Pons (tissue), 1 donor: Measurements from ENCODE around the gene MAGI3.

Experiments
- DNase-seq: peaks from one replicate; pipeline ENCODE4 v3.0.0-alpha.2; 2016; ENCODE audit warnings: low spot score

MAGI3 gene

DNA sequence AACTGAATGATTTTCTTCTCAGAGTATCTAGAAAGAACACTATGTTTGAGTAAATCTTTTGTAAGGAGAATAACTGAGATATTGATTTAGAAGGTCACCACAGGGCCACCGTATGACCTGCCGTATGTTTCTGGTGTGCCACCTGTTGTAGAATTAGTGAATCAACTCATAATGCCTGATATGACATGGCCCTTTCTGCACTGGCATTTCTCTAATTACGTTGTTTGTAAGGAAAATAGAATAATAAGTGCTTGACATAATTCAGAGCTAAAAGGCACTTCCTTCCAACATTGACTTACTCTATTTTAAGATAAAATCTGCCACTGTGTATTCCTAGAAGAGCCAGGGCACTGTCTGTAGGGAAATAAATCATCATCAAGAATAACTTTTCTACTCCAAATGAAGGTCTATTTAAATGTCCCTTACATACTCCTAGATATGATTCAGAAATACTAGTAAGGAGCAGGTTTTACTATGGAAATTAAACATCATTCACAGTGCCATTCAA lies 267.3 kb downstream of the MAGI3 start:
- peak; percentile 14 for DNase-seq

DNA sequence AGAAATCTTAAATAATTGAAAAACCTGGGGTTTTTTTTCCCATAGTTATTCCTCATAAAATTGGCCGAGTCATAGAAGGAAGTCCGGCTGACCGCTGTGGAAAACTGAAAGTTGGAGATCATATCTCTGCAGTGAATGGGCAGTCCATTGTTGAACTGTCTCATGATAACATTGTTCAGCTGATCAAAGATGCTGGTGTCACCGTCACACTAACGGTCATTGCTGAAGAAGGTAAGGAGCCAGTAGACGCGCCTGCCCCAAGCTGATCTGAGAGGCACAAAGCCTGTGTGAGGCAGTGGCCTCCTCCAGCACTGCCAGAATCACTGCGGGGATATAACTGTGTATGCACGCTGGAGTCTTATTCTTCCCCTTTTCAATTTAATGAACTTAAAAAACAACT lies 268.7 kb downstream of the MAGI3 start:
- DNase-seq = peak; percentile 24

DNA sequence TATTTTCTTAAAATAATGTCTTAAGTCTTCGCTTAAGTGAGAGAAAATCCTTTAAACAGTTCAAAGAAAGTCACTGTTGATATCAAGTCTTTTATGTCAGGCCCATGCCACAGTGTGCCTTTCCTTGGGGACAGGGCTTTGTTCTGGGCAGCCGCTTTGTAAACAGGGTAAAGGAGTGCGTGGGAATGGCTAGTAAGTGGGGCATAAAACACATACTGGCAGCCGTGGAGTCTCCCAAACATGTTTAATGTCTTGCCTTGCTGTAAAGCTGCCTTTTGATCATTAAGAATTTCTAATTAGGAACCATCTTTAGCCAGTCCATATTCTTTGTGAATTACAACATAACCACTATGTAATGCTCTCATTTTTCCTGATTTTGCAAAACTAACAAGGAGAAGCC lies 269.2 kb downstream of the MAGI3 start:
- DNase-seq = peak; percentile 26

DNA sequence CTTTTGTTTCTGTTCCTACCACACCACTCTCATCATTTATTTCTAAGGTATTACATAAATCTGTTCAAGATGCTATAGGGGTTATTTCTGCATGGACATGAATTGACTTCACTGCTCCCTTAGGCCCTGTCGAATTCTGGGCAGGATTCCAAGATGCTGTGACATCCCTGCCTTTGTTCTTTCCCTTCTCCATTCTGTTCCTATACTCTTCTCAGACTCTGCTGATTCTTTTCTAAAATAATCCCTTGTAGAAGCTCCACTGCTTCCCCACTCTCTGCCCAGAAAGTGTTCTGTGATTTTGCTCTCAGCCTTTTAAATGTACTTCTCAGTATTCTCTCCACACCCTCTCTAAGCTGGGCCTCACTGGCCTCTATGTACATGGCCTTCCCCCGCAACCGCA lies 269.8 kb downstream of the MAGI3 start:
- DNase-seq = peak; percentile 79

DNA sequence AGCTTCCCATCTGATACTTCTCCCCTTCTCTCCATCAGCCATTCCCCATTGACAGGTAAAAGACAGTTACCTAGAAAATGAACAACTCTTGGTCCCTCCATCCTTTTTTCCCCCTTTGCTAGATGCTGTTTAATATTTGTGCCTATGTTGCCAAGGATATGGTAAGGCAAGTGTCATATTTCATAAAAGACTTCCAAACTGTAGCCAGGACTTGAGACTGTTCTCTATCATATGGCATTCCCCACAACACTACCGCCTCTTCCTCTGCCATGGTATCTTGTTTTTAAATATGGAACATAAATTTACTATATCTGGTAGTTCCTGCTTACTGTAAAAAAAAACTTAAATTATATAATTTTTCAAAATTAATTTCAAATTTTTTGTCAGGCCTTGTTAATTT lies 271.8 kb downstream of the MAGI3 start:
- no peak for DNase-seq

DNA sequence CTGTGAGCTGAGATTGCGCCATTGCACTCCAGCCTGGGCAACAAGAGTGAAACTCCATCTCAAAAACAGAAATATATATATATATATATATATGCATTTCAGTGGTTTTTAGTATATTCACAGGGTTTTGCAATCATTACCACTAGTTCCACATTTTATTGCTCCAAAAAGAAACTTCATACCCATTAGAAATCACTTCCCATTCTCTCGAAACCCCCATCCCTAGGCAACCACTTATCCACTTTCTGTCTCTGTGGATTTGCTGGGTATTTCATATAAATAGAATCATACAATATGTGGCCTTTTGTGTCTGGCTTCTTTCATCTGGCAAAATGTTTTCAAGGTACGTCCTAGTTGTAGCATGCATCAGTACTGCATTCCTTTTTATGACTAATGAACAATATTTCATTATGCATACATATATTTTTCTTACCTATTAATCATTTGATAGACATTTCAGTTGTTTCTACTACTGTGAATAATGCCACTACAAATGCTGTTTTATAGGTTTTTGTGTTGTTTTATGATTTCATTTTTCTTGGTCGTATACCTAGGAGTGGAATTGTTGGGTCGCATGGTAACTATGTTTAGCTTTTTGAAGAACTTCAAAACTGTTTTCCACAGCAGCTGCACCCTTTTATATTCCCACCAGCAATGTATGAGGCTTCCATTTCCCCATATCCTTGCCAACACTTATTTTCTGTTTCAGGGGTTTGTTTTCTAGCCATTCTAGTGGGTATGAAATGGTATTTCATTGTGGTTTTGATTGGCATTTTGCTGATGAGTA lies 273.0 kb downstream of the MAGI3 start:
- DNase-seq = no peak

DNA sequence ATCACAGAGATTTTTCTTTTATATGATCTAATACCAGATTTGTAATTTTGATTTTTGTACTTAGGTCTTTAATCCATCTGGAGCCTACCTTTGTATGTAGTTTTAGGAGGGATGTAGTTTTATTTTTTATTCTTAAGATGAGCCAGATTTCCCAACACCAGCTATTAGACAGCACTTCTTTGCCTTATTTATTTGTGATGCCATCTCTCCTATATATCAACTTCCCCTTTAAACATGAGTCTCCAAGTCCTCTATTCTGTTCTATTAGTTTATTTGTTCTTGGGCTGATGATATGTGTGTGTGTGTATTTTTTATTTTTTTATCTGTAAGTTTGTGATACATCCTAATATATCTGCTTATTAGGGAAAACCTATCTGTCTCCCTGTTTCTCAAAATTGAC lies 274.8 kb downstream of the MAGI3 start:
- DNase-seq = no peak

DNA sequence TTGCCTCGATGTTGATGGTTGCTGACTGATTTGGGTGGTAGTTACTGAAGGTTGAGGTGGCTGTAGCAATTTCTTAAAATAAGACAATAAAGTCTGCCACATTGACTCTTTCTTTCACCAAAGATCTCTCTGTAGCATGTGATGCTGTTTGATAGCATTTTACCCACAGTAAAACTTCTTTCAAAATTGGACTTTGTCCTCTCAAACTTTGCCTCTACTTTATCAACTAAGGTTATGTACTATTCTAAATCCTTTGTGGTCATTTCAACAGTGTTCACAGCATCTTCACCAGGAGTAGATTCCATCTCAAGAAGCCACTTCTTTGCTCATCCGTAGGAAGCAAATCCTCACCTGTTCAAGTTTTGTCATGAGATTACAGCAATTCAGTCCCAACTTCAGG lies 275.8 kb downstream of the MAGI3 start:
- no peak for DNase-seq

DNA sequence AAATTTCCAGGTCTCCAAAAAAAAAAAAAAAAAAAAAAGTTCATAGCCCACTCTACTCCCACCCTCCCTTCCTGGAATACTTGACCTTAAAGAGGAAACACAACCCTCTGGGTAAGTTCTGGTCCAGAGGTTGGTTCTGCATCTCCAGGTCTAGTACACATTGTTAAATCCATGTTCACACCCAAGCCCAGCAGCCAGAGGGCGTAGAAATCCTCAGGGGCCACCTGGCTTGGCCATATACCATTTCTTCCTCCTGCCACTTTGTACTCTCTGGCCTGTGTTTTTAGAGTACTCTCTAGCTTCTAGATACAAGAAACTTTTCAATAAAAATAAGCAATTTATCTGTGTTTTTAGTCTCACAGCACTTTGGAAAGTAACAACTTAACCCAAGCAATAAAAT lies 279.7 kb downstream of the MAGI3 start:
- DNase-seq = no peak

DNA sequence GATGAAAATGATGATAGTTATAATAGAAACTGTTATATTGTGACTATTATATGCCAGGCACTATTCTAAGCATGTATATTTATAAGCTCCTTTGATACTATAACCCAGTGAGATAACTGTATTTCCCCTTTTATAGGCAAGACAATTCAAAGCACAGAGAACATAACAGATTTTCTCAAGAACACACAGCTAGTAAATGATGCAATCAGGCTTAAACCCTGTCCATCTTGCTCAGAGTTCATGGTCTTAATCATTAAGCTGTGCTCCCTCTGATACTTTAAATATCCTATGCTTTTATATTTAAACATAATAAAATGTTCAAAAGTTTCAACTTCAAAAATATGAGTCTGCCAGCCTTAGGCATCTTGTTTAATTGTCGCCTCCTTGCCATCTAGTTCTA lies 280.3 kb downstream of the MAGI3 start:
- no peak for DNase-seq

DNA sequence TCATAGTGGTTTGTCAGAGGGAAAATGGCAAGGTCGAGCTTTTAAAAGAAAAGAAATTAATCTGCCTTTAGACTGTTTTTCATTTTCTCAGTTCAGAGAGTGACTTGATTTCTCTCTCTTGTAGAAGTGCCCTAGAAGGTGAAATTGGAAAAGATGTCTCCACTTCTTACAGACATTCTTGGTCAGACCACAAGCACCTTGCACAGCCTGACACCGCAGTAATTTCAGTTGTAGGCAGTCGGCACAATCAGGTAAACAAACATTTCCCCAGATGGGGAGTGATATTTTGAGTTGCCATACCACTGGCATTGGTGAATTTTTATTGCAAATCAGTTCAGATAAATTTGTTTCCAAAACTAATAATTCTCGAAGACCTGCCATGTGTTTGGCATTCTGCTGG lies 282.2 kb downstream of the MAGI3 start:
- no peak for DNase-seq

DNA sequence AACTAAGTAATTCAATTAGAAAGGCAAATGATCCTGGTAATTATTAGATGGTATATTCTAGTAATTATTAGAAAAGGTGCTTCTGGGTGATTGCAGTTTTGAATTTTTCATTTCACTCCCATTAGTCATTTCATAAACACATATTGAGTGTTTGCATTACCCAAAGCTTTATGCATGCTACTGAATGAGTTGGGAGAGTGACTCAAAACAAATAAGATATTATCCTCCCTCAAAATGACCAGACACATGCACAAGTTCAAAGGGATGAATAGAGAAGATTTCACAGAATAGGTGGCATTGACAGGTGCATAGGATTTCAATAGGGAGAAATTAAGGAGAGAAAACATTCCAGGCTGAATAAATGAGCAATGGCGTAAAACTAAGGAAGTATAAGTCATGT lies 284.3 kb downstream of the MAGI3 start:
- DNase-seq = no peak

DNA sequence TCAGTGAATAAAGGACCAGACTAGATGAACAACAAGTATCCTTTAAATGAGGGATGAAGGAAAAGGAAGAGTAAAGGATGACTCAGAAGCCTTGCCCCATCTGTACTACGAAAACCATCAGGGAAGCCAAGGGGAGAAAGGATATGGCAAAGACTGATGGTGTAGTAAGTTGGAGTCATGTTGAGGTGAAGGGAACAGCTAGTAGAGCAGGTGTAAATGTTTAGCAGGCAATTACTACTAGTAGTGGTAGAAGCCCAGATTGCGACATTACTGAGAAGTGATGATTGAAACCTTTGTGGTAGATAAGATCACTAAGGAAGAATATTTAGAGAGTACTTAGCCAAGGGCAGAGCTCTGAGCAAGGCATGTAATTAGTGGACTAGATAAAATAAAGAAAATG lies 285.0 kb downstream of the MAGI3 start:
- DNase-seq = no peak

DNA sequence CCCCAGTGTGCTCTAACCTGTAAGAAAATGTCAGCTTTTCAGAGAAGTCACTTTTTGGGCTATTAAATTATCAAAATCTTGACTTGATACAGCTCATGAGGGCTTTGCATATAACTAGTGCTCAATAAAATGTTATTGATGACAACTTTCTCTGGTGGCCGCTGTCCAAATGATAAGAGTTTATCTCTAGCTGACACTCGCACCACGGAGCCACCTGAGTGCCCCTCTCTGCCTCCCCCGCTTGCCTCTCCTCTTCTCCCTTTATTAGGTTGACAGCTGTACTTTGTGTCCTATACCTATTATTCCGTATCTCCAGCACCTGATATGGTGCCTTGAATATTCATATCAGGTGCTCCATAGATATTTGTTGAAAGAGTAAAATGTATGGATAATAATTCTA lies 286.2 kb downstream of the MAGI3 start:
- no peak for DNase-seq

DNA sequence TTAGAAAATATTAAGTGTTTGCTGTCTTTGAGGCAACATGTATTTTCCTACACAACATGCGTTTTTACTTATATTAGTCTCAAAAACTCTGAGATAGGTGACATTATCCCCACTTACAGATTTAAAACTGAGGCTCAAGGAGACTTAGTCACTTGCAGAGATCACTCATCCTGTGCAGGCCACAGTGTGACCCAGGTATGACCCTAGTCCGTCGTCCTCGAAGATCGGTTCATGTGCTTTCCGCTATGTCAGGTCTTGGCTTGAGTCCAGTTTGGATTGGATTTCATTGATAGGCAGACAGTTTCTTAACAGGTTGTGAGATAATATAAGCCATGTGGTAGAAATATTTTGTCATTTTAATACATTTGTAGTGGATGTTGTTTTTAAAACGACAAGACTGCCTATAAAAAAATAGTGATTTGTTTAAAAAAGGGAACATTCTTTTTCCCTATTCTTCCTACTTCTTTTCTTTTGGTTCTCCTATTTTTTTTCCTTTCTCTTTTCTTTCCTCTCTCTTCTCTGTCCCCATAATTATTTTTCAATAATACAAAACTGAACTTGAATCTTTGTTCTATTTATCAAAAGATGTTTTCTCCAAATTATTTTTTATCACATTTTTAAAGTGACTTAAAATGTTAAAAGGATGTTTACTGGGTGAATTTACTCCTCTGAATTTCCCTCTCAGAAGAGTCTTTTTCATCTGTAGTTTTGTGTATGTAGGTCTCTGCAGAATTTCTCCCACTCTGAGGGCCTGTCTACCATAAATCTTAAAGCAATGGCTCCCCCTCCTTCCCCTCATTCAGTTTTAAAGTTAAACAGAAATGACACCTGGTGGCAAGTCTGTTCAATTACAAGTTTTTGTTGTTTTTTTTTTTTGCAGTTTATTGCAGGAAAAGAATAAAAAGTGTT lies 287.2 kb downstream of the MAGI3 start:
- peak; percentile 56 for DNase-seq

DNA sequence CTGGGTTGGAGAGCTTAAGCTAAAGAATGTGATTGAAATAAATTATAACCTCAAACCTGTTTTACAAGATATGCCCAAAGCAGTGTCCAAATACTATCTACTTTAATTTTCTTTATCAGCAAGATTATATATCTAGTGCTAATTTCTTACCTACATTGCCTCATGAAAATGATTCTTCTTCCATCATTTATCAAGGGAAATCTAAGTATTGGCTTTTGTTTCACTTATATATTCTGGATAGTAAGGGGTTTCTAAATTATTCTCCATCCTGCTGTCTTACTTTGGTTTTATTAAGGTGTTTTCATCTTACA lies 287.8 kb downstream of the MAGI3 start:
- no peak for DNase-seq

DNA sequence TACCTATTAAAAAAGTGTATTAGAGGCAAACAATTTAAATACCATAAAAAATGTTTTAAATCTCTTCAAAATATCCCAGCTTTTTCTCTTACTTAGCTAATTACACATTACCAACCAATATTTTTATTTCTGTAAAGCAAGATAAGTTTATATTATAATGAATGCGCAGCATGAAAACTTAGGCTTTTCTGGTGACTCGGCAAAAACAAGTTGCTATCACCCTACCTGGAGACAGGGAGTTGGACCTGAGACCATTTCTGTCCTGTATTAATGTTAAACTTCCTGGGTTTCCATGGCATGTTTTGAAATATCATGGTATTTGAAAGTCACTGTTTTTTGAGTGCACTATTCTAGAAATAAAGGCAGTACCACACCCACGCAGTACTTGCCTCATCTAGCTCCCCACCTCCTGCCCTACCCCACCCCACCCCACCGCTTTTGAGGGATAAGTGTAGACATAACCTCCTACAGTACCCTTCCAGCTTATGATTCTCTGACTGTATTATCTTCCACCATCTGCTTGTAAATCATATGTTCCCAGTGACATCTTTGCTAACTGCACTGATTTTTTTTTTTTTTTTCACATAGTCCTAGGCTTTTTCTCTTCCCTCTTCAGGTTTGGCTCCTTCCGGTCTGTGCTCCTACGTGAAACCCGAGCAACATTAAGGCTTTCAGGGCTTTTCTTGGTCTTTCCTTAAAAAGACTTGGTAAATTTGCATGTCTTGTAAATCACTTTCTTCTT lies 291.5 kb downstream of the MAGI3 start:
- DNase-seq = no peak

DNA sequence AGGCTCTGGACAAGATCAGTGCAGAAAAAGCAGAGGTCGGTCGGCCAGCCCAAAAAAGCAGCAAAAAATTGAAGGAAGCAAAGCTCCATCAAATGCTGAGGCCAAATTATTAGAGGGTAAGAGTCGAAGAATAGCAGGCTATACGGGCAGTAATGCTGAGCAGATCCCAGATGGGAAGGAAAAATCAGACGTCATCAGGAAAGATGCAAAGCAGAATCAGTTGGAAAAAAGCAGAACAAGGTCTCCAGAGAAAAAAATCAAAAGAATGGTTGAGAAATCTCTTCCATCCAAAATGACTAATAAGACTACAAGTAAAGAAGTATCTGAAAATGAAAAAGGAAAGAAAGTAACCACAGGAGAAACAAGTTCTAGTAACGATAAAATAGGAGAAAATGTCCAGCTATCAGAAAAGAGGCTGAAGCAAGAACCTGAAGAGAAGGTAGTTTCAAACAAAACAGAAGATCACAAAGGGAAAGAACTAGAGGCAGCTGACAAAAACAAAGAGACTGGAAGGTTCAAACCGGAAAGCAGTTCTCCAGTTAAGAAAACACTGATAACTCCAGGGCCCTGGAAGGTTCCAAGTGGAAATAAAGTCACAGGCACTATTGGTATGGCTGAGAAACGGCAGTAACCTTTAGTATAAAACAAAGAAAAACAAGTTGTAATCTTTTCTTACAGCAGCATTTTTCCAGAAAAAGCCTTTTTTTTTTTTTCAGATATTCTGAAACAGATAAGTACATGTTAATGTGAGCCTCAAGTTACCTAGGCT lies 293.3 kb downstream of the MAGI3 start:
- DNase-seq = no peak

DNA sequence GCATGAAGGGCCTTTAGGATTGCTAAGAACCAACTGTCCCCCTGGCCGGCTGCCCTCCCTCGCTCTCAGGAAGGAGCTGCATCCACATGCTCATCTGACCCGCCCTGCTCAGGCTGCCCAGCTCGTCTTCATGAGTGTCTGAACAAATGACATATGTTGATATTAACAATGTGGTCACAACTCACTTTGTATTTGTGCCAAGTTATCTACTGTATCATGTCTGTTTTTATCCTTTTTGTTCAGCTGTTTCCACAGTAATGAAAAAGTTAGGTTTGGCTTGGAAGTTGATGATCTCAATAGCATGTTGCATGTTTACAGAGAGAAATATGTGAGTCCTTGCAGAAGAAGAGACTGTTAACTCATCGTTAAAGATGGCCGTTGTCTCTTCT lies 293.8 kb downstream of the MAGI3 start:
- DNase-seq = no peak

DNA sequence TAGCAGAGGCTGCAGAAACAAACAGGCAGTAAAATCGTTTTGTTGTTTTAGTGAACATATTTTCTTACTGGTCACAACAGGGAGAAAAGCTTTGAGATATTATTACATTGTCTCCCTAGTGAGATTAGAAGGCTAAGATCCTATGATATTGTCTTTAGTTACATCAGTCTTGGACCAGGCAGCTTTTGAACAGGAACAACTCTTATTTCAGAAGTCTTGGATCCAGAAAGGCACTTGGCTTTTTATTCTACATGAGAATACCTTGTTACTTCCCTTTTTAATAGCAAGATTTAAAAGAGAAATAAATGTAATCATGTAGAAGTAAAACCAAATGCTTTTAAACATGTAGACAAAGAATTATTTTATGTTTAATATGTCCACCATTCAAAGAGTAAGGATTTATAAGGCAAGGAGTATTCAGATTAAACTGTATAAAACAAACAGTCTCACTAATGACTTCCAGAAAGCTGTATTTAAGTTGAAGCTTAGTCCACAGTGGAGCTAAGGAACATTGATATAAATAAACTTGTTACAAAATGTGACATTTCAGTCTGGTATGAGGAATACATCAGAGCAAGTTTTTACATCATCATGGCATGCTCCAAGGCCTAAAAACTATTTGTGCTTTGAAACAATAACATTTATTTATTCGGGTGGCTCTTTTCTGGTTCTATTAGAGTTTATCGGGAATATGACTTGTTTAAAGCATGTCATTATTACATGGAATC lies 296.7 kb downstream of the MAGI3 start:
- no peak for DNase-seq

DNA sequence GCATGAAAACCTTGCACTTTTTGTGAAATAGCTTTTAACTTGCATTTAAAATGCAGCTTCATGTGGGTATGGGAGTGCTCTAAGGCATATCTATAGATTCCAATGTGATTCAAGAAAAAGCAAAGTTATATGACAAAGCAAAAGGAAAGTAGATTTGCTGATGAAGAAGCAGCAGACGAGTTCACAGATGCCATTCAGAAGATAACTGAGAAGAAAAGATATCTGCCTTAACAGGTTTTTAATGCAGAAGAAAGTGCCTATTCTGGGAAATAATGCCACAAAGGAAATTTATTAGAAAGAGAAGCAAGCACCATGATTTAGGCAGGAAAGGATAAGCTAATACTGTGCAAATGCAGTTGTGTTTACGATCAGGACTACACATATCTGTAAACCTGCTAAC lies 300.9 kb downstream of the MAGI3 start:
- no peak for DNase-seq
